ENCODE data around the gene KLK11.

DNA sequence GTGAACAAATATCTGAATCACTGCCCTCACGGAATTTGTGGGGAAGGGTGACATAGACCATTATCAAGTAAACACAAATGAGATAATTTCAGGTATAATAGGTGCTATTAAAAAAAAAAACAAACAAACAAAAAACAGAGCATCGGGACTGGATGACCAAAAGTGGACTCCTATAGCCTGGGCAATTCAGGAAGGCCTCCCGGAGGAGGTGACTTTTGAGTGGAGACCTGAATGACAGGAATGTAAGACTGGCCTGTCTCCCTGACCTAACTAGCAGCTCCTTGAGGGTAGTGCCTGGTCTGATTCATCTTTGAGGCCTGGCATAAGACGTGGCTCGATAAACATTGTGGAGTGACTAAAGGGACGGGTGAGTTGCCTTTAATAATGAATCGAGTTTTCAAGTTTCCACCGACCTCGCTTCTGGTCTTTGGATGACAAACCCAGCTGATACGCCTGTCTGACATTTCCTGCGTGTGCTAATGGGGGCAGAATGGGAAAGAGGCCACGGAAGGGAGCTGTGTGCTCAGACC is 13.7 kb downstream of the KLK11 start:
- no peak for TF ChIP-seq BHLHE40 (IDR thresholded peaks at IDR 0.05; ENCODE audit: borderline replicate concordance)
- TF ChIP-seq ARNT (IDR thresholded peaks at IDR 0.05), result no peak
- TF ChIP-seq ELF4 (IDR thresholded peaks at IDR 0.05), result no peak
- no peak for TF ChIP-seq SP1 (IDR thresholded peaks at IDR 0.05)
- no peak for TF ChIP-seq FOXM1 (IDR thresholded peaks at IDR 0.05; ENCODE audit: borderline replicate concordance)
- TF ChIP-seq L3MBTL2 (conservative IDR thresholded peaks at IDR 0.05), result no peak
- no peak for TF ChIP-seq LEF1 (IDR thresholded peaks at IDR 0.05; ENCODE audit: borderline replicate concordance)
- no peak for TF ChIP-seq SUZ12 (IDR thresholded peaks at IDR 0.05)
- no peak for TF ChIP-seq ZNF384 (IDR thresholded peaks at IDR 0.05)
